HepG2 (cell line): ENCODE measurements around the gene C5orf15. TPM values are rescaled to one million over a fixed set of nuclear protein-coding genes. Genes with fewer than 3 reads are reported as not detected.
A peak's percentile ranks its signal among the peaks of the same experiment; 100 is the strongest.

Experiments
- ASH2L ChIP-seq: fragments of 300-600, 200-600 bp; sonication (generic); IDR thresholded peaks from 2 replicates; pipeline ENCODE4 v1.7.0; 2017; ENCODE audit warnings: low read depth, mild to moderate bottlenecking, moderate library complexity, mixed read lengths, low read length; ENCODE audit not compliant: insufficient read length
- CCAR2 ChIP-seq: fragments of 200-400 bp; formaldehyde crosslinking; optimal IDR thresholded peaks from 2 replicates; pipeline ENCODE3; 2018; ENCODE audit warnings: low read depth, mild to moderate bottlenecking, low read length, moderate library complexity
- FOXO1 ChIP-seq: sonication (generic); formaldehyde crosslinking; IDR thresholded peaks from 2 replicates; pipeline ENCODE4 v1.4.0; 2020; ENCODE audit warnings: missing genetic modification reagents
- GPN1 ChIP-seq: sonication (generic); formaldehyde crosslinking; IDR thresholded peaks from 2 replicates; pipeline ENCODE4 v1.5.1; 2020; ENCODE audit warnings: missing genetic modification reagents, borderline replicate concordance
- JUND ChIP-seq: sonication (generic); formaldehyde crosslinking; IDR thresholded peaks from 2 replicates; pipeline ENCODE4 v1.8.0; 2022; ENCODE audit warnings: mild to moderate bottlenecking, missing genetic modification reagents
- KLF11 ChIP-seq: IDR thresholded peaks from 2 replicates; pipeline ENCODE4 v1.6.1; 2016; ENCODE audit warnings: missing compliant biosample characterization
- MXD3 ChIP-seq: IDR thresholded peaks from 2 replicates; pipeline ENCODE4 v1.6.1; 2016; ENCODE audit warnings: mild to moderate bottlenecking, missing biosample characterization, missing genetic modification reagents
- NCOA2 ChIP-seq: sonication (generic); formaldehyde crosslinking; IDR thresholded peaks from 2 replicates; pipeline ENCODE4 v1.8.0; 2022; ENCODE audit warnings: inconsistent platforms
- PRMT3 ChIP-seq: sonication (generic); formaldehyde crosslinking; IDR thresholded peaks from 2 replicates; pipeline ENCODE4 v1.8.1; 2022; ENCODE audit warnings: low read depth, mild to moderate bottlenecking, moderate library complexity, missing genetic modification reagents, borderline replicate concordance
- SNAPC4 ChIP-seq: sonication (generic); formaldehyde crosslinking; IDR thresholded peaks from 2 replicates; pipeline ENCODE4 v1.4.0; 2020; ENCODE audit warnings: mild to moderate bottlenecking, missing genetic modification reagents
- SP1 ChIP-seq, 2 experiments: fragments of 450-650 bp in 1 of 2; sonication (generic) in 1 of 2; formaldehyde crosslinking in 1 of 2; IDR thresholded peaks; 2 replicates each; pipeline versions ENCODE4 v1.4.0 to v1.6.1; 2016 to 2020; ENCODE audit warnings: missing genetic modification reagents in 1 of 2
- SP140L ChIP-seq: sonication (generic); formaldehyde crosslinking; IDR thresholded peaks from 2 replicates; pipeline ENCODE4 v1.4.0; 2020; ENCODE audit warnings: missing genetic modification reagents, borderline replicate concordance
- TFE3 ChIP-seq: IDR thresholded peaks from 2 replicates; pipeline ENCODE4 v1.6.1; 2016
- TMF1 ChIP-seq: sonication (generic); formaldehyde crosslinking; IDR thresholded peaks from 2 replicates; pipeline ENCODE4 v1.8.1; 2022; ENCODE audit warnings: low read depth, missing genetic modification reagents
- ZFP36 ChIP-seq: fragments of 150-350 bp; IDR thresholded peaks from 2 replicates; pipeline ENCODE4 v1.6.1; 2018; ENCODE audit warnings: borderline replicate concordance, low read length, low read depth; ENCODE audit not compliant: partially characterized antibody
- ZMYM4 ChIP-seq: sonication (generic); formaldehyde crosslinking; IDR thresholded peaks from 2 replicates; pipeline ENCODE4 v1.8.1; 2023; ENCODE audit warnings: mild to moderate bottlenecking, missing genetic modification reagents
- ZNF235 ChIP-seq: sonication (generic); formaldehyde crosslinking; IDR thresholded peaks from 2 replicates; pipeline ENCODE4 v1.8.1; 2023; ENCODE audit warnings: mild to moderate bottlenecking, missing genetic modification reagents, borderline replicate concordance
- ZNF275 ChIP-seq: sonication (generic); formaldehyde crosslinking; IDR thresholded peaks from 2 replicates; pipeline ENCODE4 v1.8.0; 2022; ENCODE audit warnings: missing genetic modification reagents, mild to moderate bottlenecking, inconsistent platforms, borderline replicate concordance
- ZNF430 ChIP-seq: sonication (generic); formaldehyde crosslinking; IDR thresholded peaks from 2 replicates; pipeline ENCODE4 v1.9.0; 2021; ENCODE audit warnings: mild to moderate bottlenecking, missing genetic modification reagents
- ZNF567 ChIP-seq: sonication (generic); formaldehyde crosslinking; IDR thresholded peaks from 2 replicates; pipeline ENCODE4 v1.8.1; 2023; ENCODE audit warnings: mild to moderate bottlenecking, missing genetic modification reagents, borderline replicate concordance
- ZNF777 ChIP-seq: sonication (generic); formaldehyde crosslinking; IDR thresholded peaks from 2 replicates; pipeline ENCODE4 v1.4.0; 2020; ENCODE audit warnings: missing genetic modification reagents
- polyA plus RNA-seq, 8 experiments: library from polyadenylated mRNA; depleted of rRNA in 3 of 8; stranded (reverse) in 7 of 8; unstranded in 1 of 8; fragments of >200 nt; fragmentation: Illumina TruSeq in 4 of 8; extraction: Trizol in 4 of 8; gene quantifications; 2 replicates each; pipeline versions ENCODE4 v1.2.1 to v1.2.3, GENCODE V29; 2011 to 2016; ENCODE audit warnings: low read depth in 4 of 8, missing spikeins in 1 of 8, mixed read lengths in 1 of 8; ENCODE audit not compliant: insufficient read depth in 1 of 8
- total RNA-seq, 5 experiments: library from RNA; depleted of rRNA; stranded (reverse); fragments of >200 nt; fragmentation: Illumina TruSeq; extraction: Trizol; gene quantifications; 2 replicates each; pipeline ENCODE4 v1.2.3, GENCODE V29; 2016; ENCODE audit warnings: low read depth in 1 of 5

C5orf15 gene
- total and polyA plus RNA-seq, 2 of the 13 experiments (the other 11 are each of a cell fraction or from before 2014, with no cell fraction given) = 58.5 to 82.7 TPM

- TF ChIP-seq TMF1 (CRISPR knock-in tag) (peak; percentile 44), ZFP36 (no peak), FOXO1 (CRISPR knock-in tag) (peak; percentile 53; the same call in 1 of the 2 replicates), ZNF777 (CRISPR knock-in tag) (no peak), SNAPC4 (CRISPR knock-in tag) (0 out of 2 replicates have a peak, but pooled peaks have one; percentile 5), KLF11 (0 out of 2 replicates have a peak, but pooled peaks have one; percentile 54), PRMT3 (CRISPR knock-in tag) (0 out of 2 replicates have a peak, but pooled peaks have one; percentile 19), ASH2L (peak; percentile 20), MXD3 (CRISPR knock-in tag) (peak; percentile 85), CCAR2 (no peak), SP1 (IDR thresholded peaks at IDR 0.05) (no peak), SP1 (CRISPR knock-in tag; IDR thresholded peaks at IDR 0.05) (no peak), JUND (CRISPR knock-in tag) (0 out of 2 replicates have a peak, but pooled peaks have one; percentile 3), GPN1 (CRISPR knock-in tag) (no peak), ZMYM4 (CRISPR knock-in tag) (no peak), NCOA2 (CRISPR knock-in tag) (peak; percentile 34; the same call in 1 of the 2 replicates), ZNF567 (CRISPR knock-in tag) (0 out of 2 replicates have a peak, but pooled peaks have one; percentile 41), ZNF275 (CRISPR knock-in tag) (0 out of 2 replicates have a peak, but pooled peaks have one; percentile 6), SP140L (CRISPR knock-in tag) (peak; percentile 77; the same call in 1 of the 2 replicates), ZNF235 (no peak; the same call in 1 of the 2 replicates), TFE3 (CRISPR knock-in tag) (0 out of 2 replicates have a peak, but pooled peaks have one; percentile 37), ZNF430 (CRISPR knock-in tag) (peak; percentile 85)
Observed at GRCh38 chr5:134004626-134005416, 36.4 kb upstream of the C5orf15 start, which contains the start of gene VDAC1 (continued).
